Stimulated activated CD8-positive, alpha-beta memory T cell treated with anti-CD3 and anti-CD28 coated beads, Interleukin-15, amount 100 ng/mL, for 48 hours (primary cell): ENCODE results near the gene ARHGAP9.

Experiments used
- DNase-seq, 2 donors: peaks; one replicate each; pipeline ENCODE4 v3.0.0-alpha.2; 2020; ENCODE audit warnings: low read depth in 2 of 2

ARHGAP9 gene

GRCh38 chr12:57491393-57492280, 12.0 kb upstream of the ARHGAP9 start:
- DNase-seq = no peak

DNA sequence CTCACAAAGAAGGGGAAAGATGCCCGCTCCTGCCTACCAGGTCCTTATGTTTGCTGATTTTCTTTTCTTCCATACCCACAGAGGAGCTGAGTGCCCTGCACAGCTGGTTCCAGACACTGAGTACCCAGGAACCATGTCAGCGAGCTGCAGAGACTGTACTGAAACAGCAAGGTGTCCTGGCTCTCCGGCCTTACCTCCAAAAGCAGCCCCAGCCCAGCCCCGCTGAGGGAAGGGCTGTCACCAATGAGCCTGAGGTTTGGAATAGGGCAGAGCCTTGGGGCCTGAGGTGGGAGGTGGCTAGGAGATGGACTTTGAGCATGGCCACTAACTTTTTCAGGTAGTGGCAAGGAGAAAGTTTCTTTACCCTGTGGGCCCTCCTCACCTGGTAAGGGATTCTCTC, 10.5 kb upstream of the ARHGAP9 start:
- DNase-seq = no peak

DNA sequence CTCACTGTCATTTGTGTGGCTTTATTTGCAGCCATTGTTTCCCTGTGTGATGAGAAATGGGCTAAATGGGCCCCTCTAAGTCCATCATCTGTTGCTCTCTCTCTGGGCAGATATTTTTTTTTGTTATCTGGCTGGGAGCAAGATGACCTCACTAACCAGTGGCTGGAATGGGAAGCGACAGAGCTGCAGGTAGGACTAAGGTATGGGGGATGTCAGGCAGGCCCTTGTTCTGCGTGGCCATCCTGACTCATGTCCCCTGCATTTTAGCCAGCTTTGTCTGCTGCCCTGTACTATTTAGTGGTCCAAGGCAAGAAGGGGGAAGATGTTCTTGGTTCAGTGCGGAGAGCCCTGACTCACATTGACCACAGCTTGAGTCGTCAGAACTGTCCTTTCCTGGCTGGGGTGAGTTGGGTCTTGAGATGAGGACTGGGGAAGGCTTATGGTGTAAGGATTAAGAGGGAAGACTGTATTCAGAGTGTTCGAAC, 9.5 kb upstream of the ARHGAP9 start:
- no peak for DNase-seq

- no peak for DNase-seq
Measured at GRCh38 chr12:57488402-57489156, 8.9 kb upstream of the ARHGAP9 start.

DNA sequence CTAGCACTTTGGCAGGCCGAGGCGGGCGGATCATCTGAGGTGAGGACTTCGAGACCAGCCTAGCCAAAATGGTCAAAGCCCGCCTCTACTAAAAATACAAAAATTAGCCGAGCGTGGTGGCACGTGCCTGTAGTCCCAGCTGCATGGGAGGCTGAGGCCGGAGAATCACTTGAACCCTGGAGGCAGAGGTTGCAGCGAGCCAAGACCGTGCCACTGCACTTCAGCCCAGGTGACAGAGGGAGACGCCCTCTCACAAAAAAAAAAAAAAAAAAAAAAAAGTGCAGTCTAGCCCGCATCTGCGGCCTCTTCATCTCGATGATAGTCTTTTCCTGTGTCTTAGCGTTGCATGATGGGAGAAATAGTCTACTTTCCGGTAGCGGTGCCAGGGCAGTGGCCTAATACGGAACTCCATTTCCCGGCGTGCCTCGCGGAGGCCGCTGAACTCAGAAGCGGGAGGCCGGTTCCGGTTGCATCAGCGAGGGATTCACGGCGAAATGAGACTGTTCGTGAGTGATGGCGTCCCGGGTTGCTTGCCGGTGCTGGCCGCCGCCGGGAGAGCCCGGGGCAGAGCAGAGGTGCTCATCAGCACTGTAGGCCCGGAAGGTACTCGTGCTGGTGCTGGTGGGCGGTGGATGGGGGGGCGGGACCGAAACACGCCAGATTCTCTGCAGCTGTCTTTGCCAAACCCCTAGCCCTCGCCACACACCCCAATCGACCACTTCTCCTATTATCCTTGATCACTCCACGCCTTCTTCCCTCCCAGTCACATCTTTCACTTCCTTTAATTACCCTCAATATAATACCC, 8.1 kb upstream of the ARHGAP9 start, which contains the start of gene MARS1:
MARS1 (plus strand) TSS at position 472 of the 805 bp plus-strand sequence; CDS start at position 495, 23 bp downstream.
- DNase-seq = peak; percentile 87 to 88

DNA sequence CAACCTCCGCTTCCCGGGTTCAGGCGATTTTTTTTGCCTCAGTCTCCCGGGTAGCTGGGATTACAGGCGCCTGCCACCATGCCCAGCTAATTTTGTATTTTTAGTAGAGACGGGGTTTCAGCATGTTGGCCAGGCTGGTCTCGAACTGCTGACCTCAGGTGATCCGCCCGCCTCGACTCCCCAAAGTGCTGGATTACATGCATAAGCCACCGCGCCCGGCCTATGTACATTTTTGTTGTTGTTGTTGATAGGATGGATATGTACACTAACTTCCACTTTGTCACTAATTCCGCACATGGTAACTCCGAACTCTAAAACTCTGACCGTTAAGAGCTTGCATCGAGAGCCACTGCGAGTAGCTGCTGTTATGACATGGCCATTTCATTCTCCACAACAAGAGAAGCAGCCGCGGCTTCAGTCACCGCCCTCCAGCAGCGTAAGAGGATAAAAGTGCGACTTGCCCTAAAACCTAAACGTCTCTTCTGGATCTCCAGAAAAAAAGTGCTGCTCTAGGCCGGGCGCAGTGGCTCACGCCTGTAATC, 7.5 kb upstream of the ARHGAP9 start:
- DNase-seq = no peak

DNA sequence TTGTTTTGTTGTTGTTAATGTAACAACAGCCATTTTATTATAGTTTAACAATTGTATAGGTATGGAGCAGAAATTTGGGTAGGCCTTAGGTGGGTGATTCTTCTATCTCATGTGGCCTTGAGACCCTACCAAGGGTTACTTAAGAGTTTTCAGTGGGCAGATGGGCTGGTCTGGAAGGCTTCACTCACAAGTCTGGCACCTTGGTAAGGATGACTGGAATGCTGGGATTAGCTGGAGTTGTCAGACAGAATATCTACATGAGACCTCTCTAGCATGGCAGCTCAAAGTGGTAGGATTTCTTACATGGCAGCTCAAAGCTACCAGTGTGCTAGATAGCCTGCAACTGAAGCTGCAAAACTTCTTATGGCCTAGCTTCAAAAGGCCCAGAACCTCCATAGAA, 6.0 kb upstream of the ARHGAP9 start:
- DNase-seq = no peak

DNA sequence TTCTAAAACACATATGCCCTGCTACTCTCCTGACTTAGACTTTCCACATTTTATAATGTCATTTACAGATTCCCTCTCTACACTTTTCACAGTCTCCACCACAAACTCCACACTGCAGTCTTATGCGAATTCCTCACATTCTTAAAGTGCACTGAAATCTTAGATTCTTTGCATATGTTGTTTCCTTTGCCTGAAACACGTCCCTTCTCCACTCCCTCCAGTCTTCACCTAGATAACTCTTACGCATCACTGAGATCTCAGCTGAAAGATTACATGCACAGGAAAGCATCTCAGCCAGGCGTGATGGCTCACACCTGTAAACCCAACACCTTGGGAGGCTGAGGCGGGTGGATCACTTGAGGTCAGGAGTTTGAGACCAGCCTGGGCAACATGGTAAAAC, 3.8 kb upstream of the ARHGAP9 start:
- DNase-seq = no peak

DNA sequence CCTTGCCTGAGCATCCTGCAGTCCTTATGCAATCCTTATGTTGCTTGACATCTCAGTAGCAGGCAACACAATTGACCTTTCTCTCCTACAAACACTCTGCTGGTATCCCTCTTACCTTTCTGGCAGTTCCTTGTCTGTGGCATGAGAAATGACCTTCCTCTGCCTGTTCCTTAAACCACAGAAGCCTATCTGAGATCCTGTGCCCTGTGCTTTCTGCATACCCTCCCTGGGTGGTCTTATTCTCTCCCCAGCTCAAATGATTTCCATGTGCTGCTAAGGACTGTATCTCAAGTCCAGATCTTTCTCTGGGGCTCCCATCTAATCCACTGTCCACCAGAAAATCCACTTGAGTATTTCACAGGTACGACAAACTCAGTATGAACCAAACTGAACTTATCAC, 2.0 kb upstream of the ARHGAP9 start:
- DNase-seq = no peak

- DNase-seq = no peak
Measured at GRCh38 chr12:57479043-57479375, 657 bp downstream of the ARHGAP9 start.

DNA sequence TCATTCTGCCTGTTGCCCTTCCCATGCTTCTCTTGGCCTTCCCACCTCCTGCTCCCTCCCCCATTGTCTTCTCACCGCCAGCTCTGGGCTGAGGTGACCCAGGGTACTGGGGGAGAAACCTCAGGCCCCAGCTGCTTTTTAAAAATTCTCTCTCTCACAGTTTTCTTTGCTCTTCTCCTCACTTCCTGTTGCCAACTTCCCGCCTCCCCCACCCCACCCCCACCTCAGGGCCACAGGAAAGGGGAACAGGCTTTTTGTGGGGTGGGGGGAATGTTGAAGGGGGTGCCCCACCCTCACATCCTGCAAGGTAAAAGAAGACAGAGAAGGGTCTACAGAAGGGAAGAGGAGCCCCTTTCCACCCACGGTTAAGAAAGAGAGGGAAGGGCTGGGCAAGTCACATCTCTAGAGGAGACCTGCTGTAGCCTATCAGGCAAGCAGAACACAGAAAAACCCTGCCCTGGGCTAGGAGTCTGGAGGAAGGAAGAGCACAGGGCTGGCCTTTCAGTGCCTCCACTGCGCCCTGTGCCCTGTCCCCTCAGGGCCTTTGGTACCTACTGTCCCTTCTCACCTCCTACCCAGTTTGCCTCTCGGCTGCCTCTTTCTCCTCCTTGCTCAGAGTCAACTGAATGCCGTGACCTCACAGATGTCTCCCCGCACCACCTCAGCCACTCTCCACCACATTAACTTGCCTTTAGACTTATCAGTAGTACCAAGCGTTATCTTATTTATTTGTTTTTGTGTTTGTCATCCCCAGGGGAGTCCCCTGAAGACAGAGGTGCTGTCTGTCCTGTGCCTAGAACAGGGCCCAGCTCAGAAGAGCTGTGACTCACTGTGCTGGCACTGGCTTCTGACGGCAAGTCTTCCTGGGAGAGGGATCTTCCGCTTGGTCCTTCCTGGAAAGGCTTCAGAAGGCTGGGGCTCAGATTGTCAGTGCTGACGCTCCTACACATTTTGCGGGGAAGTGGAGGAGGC, 1.7 kb downstream of the ARHGAP9 start:
- no peak for DNase-seq

GRCh38 chr12:57476993-57477709, 2.5 kb downstream of the ARHGAP9 start:
- DNase-seq = no peak

- DNase-seq = peak; percentile 72 to 75
Measured at GRCh38 chr12:57476162-57476992, 3.3 kb downstream of the ARHGAP9 start.

DNA sequence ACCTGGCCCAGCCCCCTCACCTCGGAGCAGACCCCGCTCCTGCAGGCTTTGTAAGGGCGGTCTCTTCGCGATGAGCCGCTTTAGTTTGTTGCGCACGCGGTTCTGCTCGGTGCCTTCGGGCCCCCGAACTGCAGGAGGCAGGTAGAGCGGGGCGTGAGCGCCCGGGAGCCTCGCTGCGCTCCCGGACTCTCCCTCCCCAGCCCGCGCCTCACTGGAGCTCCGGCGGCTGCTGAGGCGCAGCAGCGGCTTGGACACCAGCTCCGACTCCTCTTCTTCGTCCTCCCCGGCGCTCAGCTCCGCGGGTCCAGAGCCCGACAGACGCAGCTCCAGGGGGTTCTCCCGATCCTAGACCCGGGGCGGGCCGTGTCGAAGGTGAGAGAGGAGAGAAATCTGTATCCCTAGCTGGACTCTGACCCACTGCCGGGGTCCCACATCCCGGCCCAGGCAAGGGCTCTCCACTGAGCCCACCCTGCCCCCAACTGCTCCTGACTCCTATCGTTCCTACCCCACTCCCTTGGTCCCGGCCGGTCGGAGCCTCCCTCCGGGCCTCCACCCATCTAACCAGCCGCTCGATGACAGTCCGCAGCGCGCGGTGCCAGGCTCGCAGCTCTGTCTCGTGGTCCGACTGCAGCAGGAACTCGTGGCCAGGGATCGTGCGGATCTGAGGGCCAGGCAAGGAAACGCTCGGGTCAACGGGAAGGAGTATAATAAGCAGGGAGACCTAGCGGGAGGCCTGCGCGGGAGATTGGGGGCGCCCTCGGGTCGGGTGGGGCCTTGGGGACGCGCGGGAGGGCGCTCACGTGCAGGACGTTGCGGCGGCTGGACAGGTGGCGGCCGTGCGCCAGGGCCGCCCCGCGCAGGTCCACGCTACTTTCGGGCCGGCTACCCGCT, 4.2 kb downstream of the ARHGAP9 start:
- DNase-seq = no peak

DNA sequence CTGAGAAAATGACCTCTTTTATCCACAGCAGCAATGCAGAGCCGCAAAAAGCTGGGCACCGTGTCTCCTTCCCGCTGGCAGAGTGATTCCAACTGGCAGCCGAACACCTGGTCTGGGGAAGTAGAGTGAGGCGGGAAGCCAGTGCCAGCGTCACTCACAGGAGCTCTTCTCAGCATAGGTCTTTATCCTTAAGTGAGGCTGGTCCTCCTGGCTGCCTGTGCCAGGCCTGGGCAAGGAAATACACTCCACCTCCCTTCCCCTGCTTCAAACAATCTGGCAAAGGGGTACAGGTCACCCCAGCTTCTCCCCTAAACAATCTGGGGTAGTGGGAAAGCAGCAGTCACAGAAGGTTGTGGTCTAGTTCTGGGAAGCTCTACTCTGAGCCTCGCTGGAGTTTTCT, 4.8 kb downstream of the ARHGAP9 start:
- no peak for DNase-seq

DNA sequence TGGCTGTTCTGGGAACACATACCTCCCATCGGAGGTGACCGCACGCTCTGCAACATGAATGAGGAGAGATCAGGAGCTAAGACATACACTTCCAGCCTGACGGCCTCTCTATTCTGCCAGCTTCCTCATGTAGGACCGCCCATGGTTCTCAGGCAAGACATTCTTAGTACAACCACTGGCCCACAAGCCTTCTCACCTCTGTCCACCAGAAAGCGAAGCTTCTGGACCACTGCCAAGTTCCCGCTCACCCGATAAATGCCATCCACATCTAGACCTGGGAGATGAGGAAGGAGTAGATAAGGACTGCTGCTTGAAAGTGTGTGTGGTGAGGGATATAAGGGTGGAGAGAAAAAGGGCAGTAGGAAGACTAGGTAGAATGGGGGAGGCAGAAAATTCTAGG, 5.2 kb downstream of the ARHGAP9 start:
- DNase-seq = no peak

- no peak for DNase-seq
Measured at GRCh38 chr12:57473886-57474285, 5.8 kb downstream of the ARHGAP9 start.

GRCh38 chr12:57473392-57473791, 6.3 kb downstream of the ARHGAP9 start:
- no peak for DNase-seq
